OCI-LY3 (cell line): ENCODE measurements around the gene KIF5C.

Experiments
- H2AFZ ChIP-seq: fragments of 200-600, 300-600 bp; shearing (Covaris generic); 2 replicates; pipeline ENCODE4 v1.6.0; 2014; ENCODE audit warnings: antibody characterized with exemption, low read depth, low read length
- H3K27ac ChIP-seq: fragments of 200-600, 300-600 bp; sonication (generic); 2 replicates; pipeline ENCODE4 v1.5.1; 2014; ENCODE audit warnings: mild to moderate bottlenecking, low read length, moderate library complexity, mixed read lengths
- H3K27me3 ChIP-seq: fragments of 200-600, 300-600 bp; sonication (generic); 2 replicates; pipeline ENCODE4 v1.6.1; 2014; ENCODE audit warnings: low read depth, low read length, mixed read lengths
- H3K36me3 ChIP-seq: fragments of 200-600, 300-600 bp; sonication (generic); replicated peaks from 2 replicates; pipeline ENCODE3; 2014; ENCODE audit warnings: low read depth, low read length, mixed read lengths
- H3K4me1 ChIP-seq: fragments of 300-600, 200-600 bp; sonication (generic); 2 replicates; pipeline ENCODE4 v1.6.1; 2014; ENCODE audit warnings: low read length, mixed read lengths
- H3K4me2 ChIP-seq: fragments of 200-600, 300-600 bp; sonication (generic); 2 replicates; pipeline ENCODE4 v1.6.1; 2014; ENCODE audit warnings: low read length, mixed read lengths
- H3K4me3 ChIP-seq: fragments of 300-600, 200-600 bp; sonication (generic); 2 replicates; pipeline ENCODE4 v1.5.1; 2014; ENCODE audit warnings: antibody characterized with exemption, mild to moderate bottlenecking, low read length, moderate library complexity
- H3K79me2 ChIP-seq: fragments of 300-600, 200-600 bp; shearing (Covaris generic); 2 replicates; pipeline ENCODE4 v1.6.1; 2014; ENCODE audit warnings: mild to moderate bottlenecking, low read length, mixed read lengths
- H3K9ac ChIP-seq: fragments of 300-600, 200-600 bp; shearing (Covaris generic); 2 replicates; pipeline ENCODE4 v1.6.0; 2014; ENCODE audit warnings: mild to moderate bottlenecking, low read length, moderate library complexity
- H3K9me3 ChIP-seq: fragments of 200-600, 300-600 bp; shearing (Covaris generic); 2 replicates; pipeline ENCODE4 v1.6.1; 2014; ENCODE audit warnings: low read length, mixed read lengths; ENCODE audit not compliant: insufficient read depth
- H4K20me1 ChIP-seq: fragments of 200-600, 300-600 bp; sonication (generic); 2 replicates; pipeline ENCODE4 v1.6.1; 2016; ENCODE audit warnings: low read length, mixed read lengths; ENCODE audit not compliant: insufficient read depth
- CTCF ChIP-seq: fragments of 200-600, 300-600 bp; sonication (generic); IDR thresholded peaks from 2 replicates; pipeline ENCODE4 v1.5.1; 2014; ENCODE audit warnings: antibody characterized with exemption, low read length, low read depth
- EZH2phosphoT487 ChIP-seq: fragments of 200-600 bp; shearing (Covaris generic); IDR thresholded peaks from 2 replicates; pipeline ENCODE4 v1.6.1; 2018; ENCODE audit warnings: antibody characterized with exemption, mixed run types, low read depth

Gene KIF5C

GRCh38 chr2:149009576-149010461, 134.8 kb downstream of the KIF5C start:
- Histone ChIP-seq H3K27me3 (no peaks in the 10 kb centered on the region), H3K9me3 (no peaks in the 10 kb centered on the region), H3K79me2 (no peaks in the 10 kb centered on the region), H3K4me3 (no peak overlapping the region), H3K4me2 (no peak overlapping the region), H3K4me1 (no peaks in the 10 kb centered on the region), H4K20me1 (no peaks in the 10 kb centered on the region), H2AFZ (no peak overlapping the region), H3K27ac (no peak overlapping the region), H3K9ac (no peak overlapping the region), H3K36me3 (no peaks in the 10 kb centered on the region)
- TF ChIP-seq EZH2phosphoT487: no peak
- TF ChIP-seq CTCF: no peak

DNA sequence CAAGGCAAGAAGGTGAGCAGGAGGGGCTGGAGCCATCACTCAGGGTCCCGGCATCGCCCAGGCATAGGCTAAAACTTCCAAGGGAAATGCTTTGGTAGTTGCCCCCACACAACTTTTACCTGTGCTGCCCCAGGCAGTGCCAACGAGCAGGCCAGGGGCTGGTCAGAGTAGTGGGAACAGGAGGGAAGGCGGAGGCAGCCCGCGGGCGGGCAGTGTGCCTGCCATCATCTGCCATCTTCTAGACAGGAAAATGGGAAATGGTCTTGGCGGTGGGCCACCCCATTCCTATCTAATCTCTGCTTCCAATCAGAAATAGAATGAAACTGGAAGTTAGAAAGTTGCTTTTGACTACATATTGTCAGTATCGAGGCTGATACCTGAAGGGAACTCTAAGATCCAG, 137.5 kb downstream of the KIF5C start:
- H3K9me3 ChIP-seq: no peaks in the 10 kb centered on the region
- H3K4me2 ChIP-seq: no peak overlapping the region
- no peak overlapping the region for H3K27ac ChIP-seq
- H3K36me3 ChIP-seq: no peaks in the 10 kb centered on the region
- no peak overlapping the region for H3K4me3 ChIP-seq
- no peaks in the 10 kb centered on the region for H4K20me1 ChIP-seq
- H3K79me2 ChIP-seq: no peaks in the 10 kb centered on the region
- H3K4me1 ChIP-seq: no peaks in the 10 kb centered on the region
- TF ChIP-seq CTCF: no peak
- TF ChIP-seq EZH2phosphoT487: no peak
- no peak overlapping the region for H2AFZ ChIP-seq
- H3K9ac ChIP-seq: no peak overlapping the region
- no peaks in the 10 kb centered on the region for H3K27me3 ChIP-seq

GRCh38 chr2:149015501-149015900, 140.5 kb downstream of the KIF5C start:
- no peak overlapping the region for H3K9ac ChIP-seq
- no peak overlapping the region for H3K4me2 ChIP-seq
- no peak overlapping the region for H3K4me3 ChIP-seq
- H3K27me3 ChIP-seq: no peaks in the 10 kb centered on the region
- H2AFZ ChIP-seq: no peak overlapping the region
- no peaks in the 10 kb centered on the region for H3K79me2 ChIP-seq
- no peak overlapping the region for H3K27ac ChIP-seq
- H3K36me3 ChIP-seq: no peaks in the 10 kb centered on the region
- H3K9me3 ChIP-seq: no peaks in the 10 kb centered on the region
- peaks cover 8% of the 10 kb centered on the region for H3K4me1 ChIP-seq
- no peaks in the 10 kb centered on the region for H4K20me1 ChIP-seq
- TF ChIP-seq EZH2phosphoT487 (no peak), CTCF (no peak)

- H3K27ac ChIP-seq: no peak overlapping the region
Measured at GRCh38 chr2:149015926-149016563, 141.0 kb downstream of the KIF5C start.

More at GRCh38 chr2:149015926-149016563, 141.0 kb downstream of the KIF5C start:
- no peaks in the 10 kb centered on the region for H4K20me1 ChIP-seq
- TF ChIP-seq CTCF: no peak
- TF ChIP-seq EZH2phosphoT487: no peak
- H2AFZ ChIP-seq: no peak overlapping the region
- no peaks in the 10 kb centered on the region for H3K79me2 ChIP-seq
- H3K9me3 ChIP-seq: no peaks in the 10 kb centered on the region
- H3K27me3 ChIP-seq: no peaks in the 10 kb centered on the region
- H3K9ac ChIP-seq: no peak overlapping the region
- no peak overlapping the region for H3K4me3 ChIP-seq
- H3K36me3 ChIP-seq: no peaks in the 10 kb centered on the region
- H3K4me2 ChIP-seq: no peak overlapping the region
- peaks cover 13% of the 10 kb centered on the region for H3K4me1 ChIP-seq
